Suprapubic skin (tissue), 4 donors: ENCODE measurements around the gene MARS2.
"Not testable (repeated sequence)": the region's sequence is repeated elsewhere in the genome, so short reads cannot be mapped to it uniquely, and the experiment has no call there.

ENCODE experiments used
- EP300 ChIP-seq: sonication (generic); formaldehyde crosslinking; IDR thresholded peaks from one replicate; pipeline ENCODE4 v1.6.1; 2017; ENCODE audit warnings: antibody characterized with exemption
- POLR2A ChIP-seq, 2 donors: fragments of 450-650 bp; IDR thresholded peaks; one replicate each; pipeline ENCODE4 v1.6.1; 2017; ENCODE audit warnings: antibody characterized with exemption in 2 of 2, mild to moderate bottlenecking in 2 of 2, moderate library complexity in 2 of 2
- POLR2AphosphoS5 ChIP-seq, 3 donors: sonication (generic); formaldehyde crosslinking; IDR thresholded peaks; one replicate each; pipeline ENCODE4 v1.6.1; 2017; ENCODE audit warnings: antibody characterized with exemption in 3 of 3
- TF ChIP-seq, protein P1 (sequence below), 2 donors: fragments of 200-600 bp in 1 of 2; fragments of 450-650 bp in 1 of 2; sonication (generic) in 1 of 2; IDR thresholded peaks; one replicate each; pipeline ENCODE4 v1.5.1; 2016 to 2019; ENCODE audit warnings: antibody characterized with exemption in 2 of 2, mild to moderate bottlenecking in 1 of 2, moderate library complexity in 1 of 2

DNA sequence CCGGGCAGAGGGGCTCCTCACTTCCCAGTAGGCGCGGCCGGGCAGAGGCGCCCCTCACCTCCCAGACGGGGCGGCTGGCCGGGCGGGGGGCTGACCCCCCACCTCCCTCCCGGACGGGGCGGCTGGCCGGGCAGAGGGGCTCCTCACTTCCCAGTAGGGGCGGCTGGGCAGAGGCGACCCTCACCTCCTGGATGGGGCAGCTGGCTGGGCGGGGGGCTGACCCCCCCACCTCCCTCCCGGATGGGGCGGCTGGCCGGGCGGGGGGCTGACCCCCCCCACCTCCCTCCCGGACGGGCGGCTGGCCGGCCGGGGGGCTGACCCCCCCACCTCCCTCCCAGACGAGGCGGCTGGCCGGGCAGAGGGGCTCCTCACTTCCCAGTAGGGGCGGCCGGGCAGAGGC lies 9.2 kb upstream of the MARS2 start:
- not testable (repeated sequence) for TF ChIP-seq POLR2AphosphoS5 (IDR thresholded peaks at IDR 0.05); EP300; POLR2A (IDR thresholded peaks at IDR 0.05)
- TF ChIP-seq, protein P1, sequence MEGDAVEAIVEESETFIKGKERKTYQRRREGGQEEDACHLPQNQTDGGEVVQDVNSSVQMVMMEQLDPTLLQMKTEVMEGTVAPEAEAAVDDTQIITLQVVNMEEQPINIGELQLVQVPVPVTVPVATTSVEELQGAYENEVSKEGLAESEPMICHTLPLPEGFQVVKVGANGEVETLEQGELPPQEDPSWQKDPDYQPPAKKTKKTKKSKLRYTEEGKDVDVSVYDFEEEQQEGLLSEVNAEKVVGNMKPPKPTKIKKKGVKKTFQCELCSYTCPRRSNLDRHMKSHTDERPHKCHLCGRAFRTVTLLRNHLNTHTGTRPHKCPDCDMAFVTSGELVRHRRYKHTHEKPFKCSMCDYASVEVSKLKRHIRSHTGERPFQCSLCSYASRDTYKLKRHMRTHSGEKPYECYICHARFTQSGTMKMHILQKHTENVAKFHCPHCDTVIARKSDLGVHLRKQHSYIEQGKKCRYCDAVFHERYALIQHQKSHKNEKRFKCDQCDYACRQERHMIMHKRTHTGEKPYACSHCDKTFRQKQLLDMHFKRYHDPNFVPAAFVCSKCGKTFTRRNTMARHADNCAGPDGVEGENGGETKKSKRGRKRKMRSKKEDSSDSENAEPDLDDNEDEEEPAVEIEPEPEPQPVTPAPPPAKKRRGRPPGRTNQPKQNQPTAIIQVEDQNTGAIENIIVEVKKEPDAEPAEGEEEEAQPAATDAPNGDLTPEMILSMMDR (IDR thresholded peaks at IDR 0.05), result not testable (repeated sequence)
